ENCODE results near the gene IFNA13. TPM values are rescaled to one million over a fixed set of nuclear protein-coding genes. Genes with fewer than 3 reads are reported as not detected.

Gene IFNA13
- total RNA-seq, 1 donor = not detected

DNA sequence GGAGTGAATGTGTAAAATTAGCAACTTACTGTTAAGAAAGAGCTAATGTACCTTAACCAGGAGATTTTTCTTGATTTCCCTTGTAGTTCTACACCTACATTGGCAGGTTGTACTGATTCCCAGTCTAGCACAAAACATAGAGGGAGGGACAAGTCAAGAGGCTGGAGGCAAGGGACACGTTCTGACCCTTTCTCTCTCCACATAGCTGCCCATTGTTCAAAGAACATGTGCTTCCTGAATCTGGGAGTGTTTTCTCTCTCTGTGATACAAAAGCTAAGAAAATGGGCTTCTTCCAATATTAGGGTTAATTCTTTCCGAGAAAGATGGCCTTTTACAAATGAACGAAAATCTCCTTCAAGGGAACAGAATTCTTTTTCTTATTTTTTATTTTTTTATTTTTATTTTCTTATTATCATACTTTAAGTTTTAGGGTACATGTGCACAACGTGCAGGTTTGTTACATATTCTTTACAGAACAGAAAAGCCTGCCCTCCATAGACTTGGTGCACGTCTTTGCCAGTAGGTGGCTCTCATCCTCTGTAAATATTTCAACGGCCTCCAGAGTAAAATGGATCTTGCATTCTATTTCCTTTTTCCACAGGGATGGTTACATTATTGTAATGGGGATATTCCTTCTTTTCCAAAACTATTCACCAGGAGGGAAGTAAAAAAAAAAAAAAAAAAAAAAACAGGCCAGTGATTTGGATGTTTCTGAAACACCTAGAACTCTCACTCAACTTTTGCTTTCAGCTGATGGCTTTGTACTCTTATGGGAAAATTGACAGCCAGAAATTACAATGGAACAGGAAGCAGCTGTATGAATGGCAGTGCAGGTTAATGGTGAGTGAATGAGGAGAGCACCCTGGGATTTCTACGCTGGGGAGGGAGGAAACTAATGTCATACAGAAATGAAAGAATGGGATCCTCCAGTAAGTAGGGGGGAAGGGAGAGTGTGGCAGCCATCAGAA, 49.6 kb downstream of the IFNA13 start:
- no peak overlapping the region for H3K4me3 ChIP-seq (ENCODE audit: low read depth, low read length)
- DNase-seq (ENCODE audit: low read depth) = peak; percentile 65
- TF ChIP-seq CTCF (IDR thresholded peaks at IDR 0.05; ENCODE audit: insufficient read depth, low read length) = peak; percentile 84

Other genes with a start within 250 kb of the IFNA13 start
- gene IFNW1, start 226.2 kb downstream of the IFNA13 start, total RNA-seq (ENCODE audit: low replicate concordance) = not detected in 2 replicates
- gene IFNA21, start 201.4 kb downstream of the IFNA13 start, total RNA-seq (ENCODE audit: low replicate concordance) = not detected in 2 replicates
- not detected in 2 replicates for gene IFNA4, start 180.5 kb downstream of the IFNA13 start, total RNA-seq (ENCODE audit: low replicate concordance)
- not detected in 2 replicates for gene IFNA7, start 165.9 kb downstream of the IFNA13 start, total RNA-seq (ENCODE audit: low replicate concordance)
- gene IFNA10, start 160.9 kb downstream of the IFNA13 start, total RNA-seq (ENCODE audit: low replicate concordance) = not detected in 2 replicates
- gene IFNA16, start 150.7 kb downstream of the IFNA13 start, total RNA-seq (ENCODE audit: low replicate concordance) = not detected in 2 replicates
- gene IFNA17, start 139.8 kb downstream of the IFNA13 start, total RNA-seq (ENCODE audit: low replicate concordance) = not detected in 2 replicates
- gene IFNA14, start 128.1 kb downstream of the IFNA13 start, total RNA-seq (ENCODE audit: low replicate concordance) = not detected in 2 replicates
- gene IFNA5, start 62.7 kb downstream of the IFNA13 start, total RNA-seq (ENCODE audit: low replicate concordance) = 0.09 TPM in 1 of 2 replicates, not detected in the other
- gene KLHL9, start 32.7 kb downstream of the IFNA13 start, total RNA-seq (ENCODE audit: low replicate concordance) = 39.0 and 48.4 TPM in 2 replicates
- not detected in 2 replicates for gene IFNA6, start 17.2 kb downstream of the IFNA13 start, total RNA-seq (ENCODE audit: low replicate concordance)
- gene IFNA2, start 17.3 kb upstream of the IFNA13 start, total RNA-seq (ENCODE audit: low replicate concordance) = not detected in 2 replicates
- gene IFNA8, start 41.1 kb upstream of the IFNA13 start, total RNA-seq (ENCODE audit: low replicate concordance) = not detected in 2 replicates
- not detected in 2 replicates for gene IFNA1, start 72.4 kb upstream of the IFNA13 start, total RNA-seq (ENCODE audit: low replicate concordance)
- 4.5 and 18.3 TPM in 2 replicates for gene IFNE, start 114.3 kb upstream of the IFNA13 start, total RNA-seq (ENCODE audit: low replicate concordance)